ENCODE data around the gene TBC1D5.

The TBC1D5 gene

GRCh38 chr3:17340261-17340660 lies 402.2 kb downstream of the TBC1D5 start:
- no peak overlapping the region for H3K4me3 ChIP-seq (ENCODE audit: low read length)
- no peak for TF ChIP-seq CTCF (conservative IDR thresholded peaks at IDR 0.05; ENCODE audit: low read length)
- no peak for DNase-seq (ENCODE audit: low read depth)

- no peak overlapping the region for H3K4me3 ChIP-seq (ENCODE audit: low read length)
- TF ChIP-seq CTCF (conservative IDR thresholded peaks at IDR 0.05; ENCODE audit: low read length) = no peak
- DNase-seq (ENCODE audit: low read depth) = peak; percentile 10
These were observed 403.3 kb downstream of the TBC1D5 start for GRCh38 chr3:17339132-17339575.

GRCh38 chr3:17336291-17336690 lies 406.1 kb downstream of the TBC1D5 start:
- DNase-seq (ENCODE audit: low read depth) = peak; percentile 18
- no peak overlapping the region for H3K4me3 ChIP-seq (ENCODE audit: low read length)
- no peak for TF ChIP-seq CTCF (conservative IDR thresholded peaks at IDR 0.05; ENCODE audit: low read length)

GRCh38 chr3:17333893-17334292 lies 408.5 kb downstream of the TBC1D5 start:
- no peak overlapping the region for H3K4me3 ChIP-seq (ENCODE audit: low read length)
- TF ChIP-seq CTCF (conservative IDR thresholded peaks at IDR 0.05; ENCODE audit: low read length) = no peak
- no peak for DNase-seq (ENCODE audit: low read depth)

- no peak for DNase-seq (ENCODE audit: low read depth)
- TF ChIP-seq CTCF (conservative IDR thresholded peaks at IDR 0.05; ENCODE audit: low read length) = no peak
- H3K4me3 ChIP-seq (ENCODE audit: low read length) = no peak overlapping the region
These were observed 409.0 kb downstream of the TBC1D5 start for GRCh38 chr3:17333446-17333845.

- no peak for TF ChIP-seq CTCF (conservative IDR thresholded peaks at IDR 0.05; ENCODE audit: low read length)
These were observed 411.8 kb downstream of the TBC1D5 start for GRCh38 chr3:17330660-17331059.

GRCh38 chr3:17329927-17330326 lies 412.5 kb downstream of the TBC1D5 start:
- no peak for TF ChIP-seq CTCF (conservative IDR thresholded peaks at IDR 0.05; ENCODE audit: low read length)
- no peak overlapping the region for H3K4me3 ChIP-seq (ENCODE audit: low read length)
- DNase-seq (ENCODE audit: low read depth) = no peak

More at GRCh38 chr3:17330660-17331059, 411.8 kb downstream of the TBC1D5 start:
- H3K4me3 ChIP-seq (ENCODE audit: low read length) = no peak overlapping the region
- no peak for DNase-seq (ENCODE audit: low read depth)

Data from AG10803 (cell line).